HCEC 1CT (cell line): Measurements from ENCODE around the gene GFY.
"Not testable (repeated sequence)": the region's sequence is repeated elsewhere in the genome, so short reads cannot be mapped to it uniquely, and the experiment has no call there.

Experiments
- DNase-seq: peaks from one replicate; pipeline ENCODE4 v3.0.0-alpha.2; 2017

GFY gene

DNA sequence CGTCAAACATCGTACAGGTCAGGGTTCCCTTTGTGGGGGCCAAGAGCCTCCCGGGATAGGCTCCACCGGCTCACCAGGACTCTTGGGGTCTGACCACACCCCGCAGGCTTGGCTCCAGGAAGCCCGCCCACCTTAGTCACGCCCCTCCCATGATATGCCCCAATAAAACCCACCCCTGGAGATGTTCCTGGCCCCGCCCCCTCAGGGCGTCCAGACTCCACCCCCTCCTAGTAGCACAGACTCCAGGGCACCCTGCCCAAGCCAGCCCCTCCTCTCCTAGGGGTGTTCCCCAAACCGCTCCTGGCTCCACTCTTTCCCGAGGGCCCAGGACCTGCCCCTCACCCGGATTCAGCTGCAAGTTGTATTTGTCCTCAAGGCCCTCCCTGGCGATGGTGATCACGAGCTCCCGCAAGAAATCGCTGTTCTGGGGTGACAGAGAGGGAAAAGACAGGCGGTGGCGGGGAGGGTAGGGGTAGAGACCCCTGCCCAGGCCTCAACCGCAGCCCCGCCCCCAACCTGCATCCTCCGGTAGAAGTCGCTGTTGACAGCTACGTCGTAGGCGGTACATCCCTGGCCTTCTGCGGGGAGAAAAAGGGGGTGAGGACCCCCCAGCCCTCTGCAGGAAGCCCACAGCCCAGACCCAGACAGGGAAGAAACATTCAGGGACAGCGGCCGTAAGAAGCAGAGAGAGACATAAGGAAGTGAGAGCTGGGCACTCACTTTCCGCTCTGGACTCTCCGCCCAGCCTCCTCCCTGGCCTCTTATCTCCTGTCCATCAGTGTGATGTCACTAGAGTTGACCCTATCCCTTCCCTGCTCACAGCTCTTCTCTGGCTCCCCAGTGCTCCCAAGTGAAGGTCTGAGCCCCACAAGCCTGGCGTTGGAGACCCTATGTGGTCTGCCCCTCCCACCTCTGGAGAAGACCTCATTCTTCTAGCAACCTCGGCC is 22.6 kb downstream of the GFY start:
- no peak for DNase-seq

GRCh38 chr19:49448432-49448786 is 23.2 kb downstream of the GFY start:
- no peak for DNase-seq

DNA sequence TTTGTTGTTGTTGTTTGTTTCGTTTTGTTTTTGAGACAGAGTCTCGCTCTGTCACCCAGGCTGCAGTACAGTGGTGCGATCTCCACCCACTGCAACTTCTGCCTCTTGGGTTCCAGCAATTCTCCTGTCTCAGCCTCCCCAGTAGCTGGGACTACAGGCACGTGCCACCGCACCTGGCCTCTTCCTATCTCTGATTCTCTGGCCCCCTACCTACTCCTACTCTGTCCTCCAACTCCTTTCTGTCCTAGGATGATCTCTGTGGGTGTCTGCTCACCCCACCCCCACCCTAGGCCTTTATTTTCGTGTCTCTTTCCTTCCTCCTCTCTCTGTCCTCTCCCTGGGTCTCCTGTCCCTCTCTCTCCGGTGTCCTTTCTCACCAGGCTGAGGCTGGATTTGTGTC is 25.2 kb downstream of the GFY start:
- DNase-seq = no peak

DNA sequence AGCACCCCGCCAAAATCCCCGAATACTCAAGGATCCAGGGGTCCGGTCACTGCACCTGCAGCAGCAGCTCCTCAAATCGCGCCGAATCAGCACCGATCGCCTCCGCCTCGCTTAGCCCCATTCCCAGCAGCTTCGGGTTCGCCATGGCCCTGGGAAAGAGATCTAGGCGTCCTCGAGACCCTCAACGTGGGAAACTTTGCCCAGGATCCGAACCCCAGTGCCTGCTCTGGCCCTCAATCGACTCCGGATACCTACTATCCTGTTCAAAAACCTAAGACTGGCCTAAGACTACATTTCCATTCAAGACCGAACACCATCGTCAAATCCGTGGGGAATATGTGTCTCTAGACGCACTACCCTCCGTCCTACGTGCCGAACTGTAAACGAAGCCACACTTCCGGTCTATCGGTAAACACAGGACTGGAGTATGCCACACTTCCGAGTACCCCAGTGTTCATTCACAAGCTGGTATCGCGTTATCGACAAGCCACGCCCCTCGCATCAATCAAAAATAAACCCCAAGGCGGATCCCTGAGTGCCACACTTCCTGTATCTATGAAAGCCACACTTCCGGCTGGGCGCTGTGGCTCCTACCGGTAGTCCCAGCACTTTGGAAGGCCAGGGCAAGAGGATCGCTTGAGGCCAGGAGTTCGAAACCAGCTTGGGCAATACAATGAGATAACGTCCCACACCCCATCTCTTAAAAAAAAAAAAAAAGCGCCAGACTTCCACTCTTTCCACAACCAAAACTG is 26.4 kb downstream of the GFY start, which contains the start of gene PIH1D1:
Gene PIH1D1 (minus strand): TSS at position 385 of the 752 bp plus-strand sequence. CDS start 240 bp downstream, at position 145.
- DNase-seq = peak; percentile 100

GRCh38 chr19:49453013-49453756 is 28.0 kb downstream of the GFY start, which contains the start of gene ALDH16A1:
ALDH16A1 (plus strand) TSS chr19:49453225; CDS start chr19:49453332, 107 bp downstream.
- peak; percentile 97 for DNase-seq

DNA sequence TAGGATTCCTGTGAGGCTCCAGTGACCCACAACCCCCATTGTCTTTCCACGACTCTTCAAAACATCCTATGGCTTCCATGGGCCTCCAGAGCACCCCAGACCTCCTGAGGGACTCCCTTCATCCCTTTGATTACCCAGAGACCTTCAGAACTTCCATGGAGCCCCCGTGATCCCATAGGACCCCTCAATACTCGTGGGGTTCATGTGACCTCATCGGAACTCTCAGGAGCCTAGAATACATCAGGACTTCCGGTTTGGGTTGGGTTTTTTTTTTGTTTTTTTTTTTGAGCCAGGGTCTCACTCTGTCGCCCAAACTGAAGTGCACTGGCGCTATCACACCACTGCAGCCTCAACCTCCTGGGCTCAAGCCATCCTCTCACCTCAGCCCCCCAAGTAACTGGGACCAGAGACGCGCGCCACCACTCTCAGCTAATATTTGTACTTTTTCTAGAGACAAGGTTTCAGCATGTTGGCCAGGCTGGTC is 28.6 kb downstream of the GFY start:
- no peak for DNase-seq

- no peak for DNase-seq
Observed at GRCh38 chr19:49455773-49456172, 30.6 kb downstream of the GFY start.

DNA sequence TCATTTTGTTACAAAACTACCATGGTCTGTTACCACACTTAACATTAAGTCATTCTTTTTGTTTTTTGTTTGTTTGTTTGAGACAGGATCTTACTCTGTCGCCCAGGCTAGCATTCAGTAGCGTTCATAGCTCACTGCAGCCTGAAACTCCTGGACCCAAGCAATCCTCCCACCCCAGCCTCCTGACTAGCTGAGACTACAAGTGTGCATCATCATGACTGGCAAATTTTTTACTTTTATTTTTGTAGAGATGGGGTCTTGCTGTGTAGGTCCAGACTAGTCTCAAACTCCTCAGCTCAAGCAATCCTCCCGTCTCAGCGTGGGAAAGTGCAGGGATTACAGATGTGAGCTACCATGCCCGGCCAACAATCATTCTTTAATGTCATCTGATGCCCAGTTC is 31.1 kb downstream of the GFY start:
- DNase-seq = no peak

GRCh38 chr19:49458567-49458903 is 33.3 kb downstream of the GFY start:
- DNase-seq = no peak

- no peak for DNase-seq
Observed at GRCh38 chr19:49459388-49459787, 34.2 kb downstream of the GFY start.

GRCh38 chr19:49461130-49461529 is 35.9 kb downstream of the GFY start:
- not testable (repeated sequence) for DNase-seq

GRCh38 chr19:49461656-49462055 is 36.5 kb downstream of the GFY start:
- no peak for DNase-seq

GRCh38 chr19:49462492-49462891 is 37.3 kb downstream of the GFY start:
- no peak for DNase-seq

- DNase-seq = no peak
Observed at GRCh38 chr19:49463960-49464740, 39.0 kb downstream of the GFY start.

DNA sequence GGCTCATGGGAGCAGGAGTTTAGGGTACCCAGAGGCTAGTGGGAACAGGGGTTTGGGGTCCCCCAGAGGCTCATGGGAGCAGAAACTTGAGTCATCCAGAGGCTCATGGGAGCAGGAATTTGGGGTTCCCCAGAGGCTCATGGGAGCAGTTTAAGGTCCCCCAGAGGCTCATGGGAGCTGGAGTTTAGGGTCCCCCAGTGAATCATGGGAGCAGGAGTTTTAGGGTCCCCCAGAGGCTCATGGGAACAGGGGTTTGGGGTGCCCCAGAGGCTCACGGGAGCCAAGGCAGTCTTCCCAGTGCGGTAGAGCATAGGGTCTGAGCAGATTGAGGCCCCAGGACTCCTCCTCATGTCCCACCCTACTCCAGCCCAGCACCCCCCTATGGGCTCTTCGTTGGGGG is 40.2 kb downstream of the GFY start:
- no peak for DNase-seq

- DNase-seq = no peak
Observed at GRCh38 chr19:49468199-49468598, 43.0 kb downstream of the GFY start.

GRCh38 chr19:49468746-49469447 is 43.7 kb downstream of the GFY start:
- no peak for DNase-seq

DNA sequence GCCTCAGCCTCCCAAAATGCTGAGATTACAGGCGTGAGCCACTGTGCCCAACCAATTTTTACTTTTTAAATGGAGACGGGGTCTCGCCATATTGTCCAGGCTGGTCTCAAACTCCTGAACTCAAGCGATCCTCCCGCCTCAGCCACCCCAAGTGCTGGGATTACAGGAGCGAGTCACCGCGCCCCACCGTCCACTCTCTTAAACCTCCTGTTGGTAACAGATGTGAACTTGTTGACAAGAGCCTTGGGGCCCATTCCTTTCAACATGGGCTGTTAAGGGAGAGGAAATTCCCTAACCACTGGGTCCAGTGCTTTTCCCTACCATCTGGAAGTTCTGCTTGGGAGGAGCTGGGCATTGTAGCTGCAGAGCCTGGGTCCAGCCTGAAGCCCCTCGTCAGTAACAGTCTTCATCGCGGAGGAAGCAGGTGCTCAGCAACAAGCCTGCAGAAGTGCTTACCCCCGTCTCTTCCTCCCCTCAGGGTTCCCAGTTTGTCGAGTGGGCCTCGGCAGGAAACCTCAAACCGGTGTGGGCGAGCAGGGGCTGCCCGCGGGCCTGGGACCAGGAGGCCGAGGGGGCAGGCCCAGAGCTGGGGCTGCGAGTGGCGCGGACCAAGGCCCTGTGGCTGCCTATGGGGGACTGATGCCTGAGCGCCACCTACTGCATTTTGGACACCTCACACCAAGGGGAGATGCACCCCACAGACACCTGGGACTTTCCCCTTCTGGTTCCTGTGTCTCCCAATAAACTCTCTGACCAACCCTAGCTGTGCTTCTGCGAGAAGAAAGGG is 44.8 kb downstream of the GFY start:
- no peak for DNase-seq

GRCh38 chr19:49470615-49470978 is 45.4 kb downstream of the GFY start:
- no peak for DNase-seq

- no peak for DNase-seq
Observed at GRCh38 chr19:49472936-49473335, 47.7 kb downstream of the GFY start.

DNA sequence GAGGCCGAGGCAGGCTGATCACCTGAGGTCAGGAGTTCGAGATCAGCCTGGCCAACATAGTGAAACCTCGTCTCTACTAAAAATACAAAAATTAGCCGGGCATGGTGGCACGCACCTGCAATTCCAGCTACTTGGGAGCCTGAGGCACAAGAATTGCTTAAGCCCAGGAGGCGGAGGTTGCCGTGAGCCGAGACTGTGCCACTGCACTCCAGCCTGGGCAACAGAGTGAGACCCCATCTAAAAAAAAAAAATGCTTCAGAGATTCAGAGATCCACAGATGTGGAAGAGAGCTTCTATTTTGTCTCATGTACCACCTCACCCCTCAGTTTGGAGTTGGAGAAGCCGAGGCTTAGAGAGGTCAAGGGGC is 48.3 kb downstream of the GFY start:
- not testable (repeated sequence) for DNase-seq
